Peyer's patch (tissue), 4 donors: ENCODE measurements around the gene ARNT2. TPM values are rescaled to one million over a fixed set of nuclear protein-coding genes. Genes with fewer than 3 reads are reported as not detected.

ENCODE experiments used
- DNase-seq, 3 donors: peaks; one replicate each; pipeline ENCODE4 v3.0.0-alpha.2; 2017 to 2019
- H3K27ac ChIP-seq, 4 donors: fragments of 200-600 bp; sonication (generic); one replicate each; pipeline ENCODE4 v1.5.1; 2016 to 2019
- H3K27me3 ChIP-seq, 2 donors: fragments of 200-600 bp; sonication (generic); one replicate each; pipeline ENCODE4 v1.5.1; 2019
- H3K36me3 ChIP-seq, 3 donors: fragments of 200-600 bp; sonication (generic); one replicate each; pipeline ENCODE4 v1.5.1; 2016 to 2019
- H3K4me1 ChIP-seq, 4 donors: fragments of 200-600 bp; sonication (generic); one replicate each; pipeline ENCODE4 v1.5.1; 2016 to 2019
- H3K4me3 ChIP-seq, 4 donors: fragments of 200-600 bp; sonication (generic); 1 replicate in 3 of 4; 2 replicates in 1 of 4; pipeline ENCODE4 v1.5.1; 2016 to 2019; ENCODE audit warnings: mild to moderate bottlenecking in 1 of 4
- H3K9me3 ChIP-seq, 4 donors: fragments of 200-600 bp; sonication (generic); one replicate each; pipeline ENCODE4 v1.5.1; 2016 to 2019; ENCODE audit warnings: mild to moderate bottlenecking in 1 of 4
- POLR2A ChIP-seq, 2 donors: fragments of 450-650 bp; IDR thresholded peaks; one replicate each; pipeline ENCODE4 v1.5.1; 2017; ENCODE audit warnings: antibody characterized with exemption in 2 of 2, mild to moderate bottlenecking in 2 of 2, moderate library complexity in 2 of 2
- total RNA-seq, 4 donors: library from RNA; depleted of rRNA; stranded (reverse); fragments of >200 nt; gene quantifications; one replicate each; pipeline ENCODE4 v1.1.0, GENCODE V29; 2016
- TF ChIP-seq, protein P1 (sequence below), 6 experiments: fragments of 450-650 bp in 4 of 6; fragments of 200-600 bp in 2 of 6; sonication (generic) in 1 of 6; IDR thresholded peaks; one replicate each; pipeline ENCODE4 v1.5.1; 2017 to 2019; ENCODE audit warnings: antibody characterized with exemption in 6 of 6, mild to moderate bottlenecking in 3 of 6, moderate library complexity in 1 of 6

ARNT2 gene
- total RNA-seq, 4 donors from 2014 or later = 2.5 to 10.3 (median 4.5) TPM

- Histone ChIP-seq H3K27me3 (no peaks in the 10 kb centered on the region), H3K9me3 (no peaks in the 10 kb centered on the region), H3K4me3 (no peak overlapping the region), H3K36me3 (no peaks in the 10 kb centered on the region), H3K27ac (no peak overlapping the region), H3K4me1 (peaks cover 0 to 12% (median 3%) of the 10 kb centered on the region in 4 donors)
- no peak for TF ChIP-seq POLR2A (IDR thresholded peaks at IDR 0.05)
- TF ChIP-seq, protein P1, sequence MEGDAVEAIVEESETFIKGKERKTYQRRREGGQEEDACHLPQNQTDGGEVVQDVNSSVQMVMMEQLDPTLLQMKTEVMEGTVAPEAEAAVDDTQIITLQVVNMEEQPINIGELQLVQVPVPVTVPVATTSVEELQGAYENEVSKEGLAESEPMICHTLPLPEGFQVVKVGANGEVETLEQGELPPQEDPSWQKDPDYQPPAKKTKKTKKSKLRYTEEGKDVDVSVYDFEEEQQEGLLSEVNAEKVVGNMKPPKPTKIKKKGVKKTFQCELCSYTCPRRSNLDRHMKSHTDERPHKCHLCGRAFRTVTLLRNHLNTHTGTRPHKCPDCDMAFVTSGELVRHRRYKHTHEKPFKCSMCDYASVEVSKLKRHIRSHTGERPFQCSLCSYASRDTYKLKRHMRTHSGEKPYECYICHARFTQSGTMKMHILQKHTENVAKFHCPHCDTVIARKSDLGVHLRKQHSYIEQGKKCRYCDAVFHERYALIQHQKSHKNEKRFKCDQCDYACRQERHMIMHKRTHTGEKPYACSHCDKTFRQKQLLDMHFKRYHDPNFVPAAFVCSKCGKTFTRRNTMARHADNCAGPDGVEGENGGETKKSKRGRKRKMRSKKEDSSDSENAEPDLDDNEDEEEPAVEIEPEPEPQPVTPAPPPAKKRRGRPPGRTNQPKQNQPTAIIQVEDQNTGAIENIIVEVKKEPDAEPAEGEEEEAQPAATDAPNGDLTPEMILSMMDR (IDR thresholded peaks at IDR 0.05) = no peak
- DNase-seq = no peak
Measured at GRCh38 chr15:80401456-80401855, 2.7 kb upstream of the ARNT2 start.

GRCh38 chr15:80402339-80402738 is 1.8 kb upstream of the ARNT2 start:
- no peak for TF ChIP-seq POLR2A (IDR thresholded peaks at IDR 0.05)
- TF ChIP-seq, protein P1 (IDR thresholded peaks at IDR 0.05) = no peak
- no peak overlapping the region for H3K27ac ChIP-seq

GRCh38 chr15:80403712-80404056 is 498 bp upstream of the ARNT2 start:
- TF ChIP-seq POLR2A (IDR thresholded peaks at IDR 0.05) = no peak
- TF ChIP-seq, protein P1 (IDR thresholded peaks at IDR 0.05) = no peak
- no peaks in the 10 kb centered on the region for H3K9me3 ChIP-seq
- H3K4me3 ChIP-seq = peak overlapping the region; percentile 32 to 57 (median 44)
- H3K27me3 ChIP-seq = no peaks in the 10 kb centered on the region
- H3K4me1 ChIP-seq = peaks cover 0 to 12% (median 3%) of the 10 kb centered on the region in 4 donors
- H3K27ac ChIP-seq = peak overlapping the region in 2 of 4 donors; percentile 3 to 35
- DNase-seq = no peak
- H3K36me3 ChIP-seq = no peaks in the 10 kb centered on the region

More at GRCh38 chr15:80402339-80402738, 1.8 kb upstream of the ARNT2 start:
- Histone ChIP-seq H3K4me3 (no peak overlapping the region), H3K4me1 (peaks cover 0 to 12% (median 3%) of the 10 kb centered on the region in 4 donors), H3K9me3 (no peaks in the 10 kb centered on the region), H3K36me3 (no peaks in the 10 kb centered on the region), H3K27me3 (no peaks in the 10 kb centered on the region)
- no peak for DNase-seq

DNA sequence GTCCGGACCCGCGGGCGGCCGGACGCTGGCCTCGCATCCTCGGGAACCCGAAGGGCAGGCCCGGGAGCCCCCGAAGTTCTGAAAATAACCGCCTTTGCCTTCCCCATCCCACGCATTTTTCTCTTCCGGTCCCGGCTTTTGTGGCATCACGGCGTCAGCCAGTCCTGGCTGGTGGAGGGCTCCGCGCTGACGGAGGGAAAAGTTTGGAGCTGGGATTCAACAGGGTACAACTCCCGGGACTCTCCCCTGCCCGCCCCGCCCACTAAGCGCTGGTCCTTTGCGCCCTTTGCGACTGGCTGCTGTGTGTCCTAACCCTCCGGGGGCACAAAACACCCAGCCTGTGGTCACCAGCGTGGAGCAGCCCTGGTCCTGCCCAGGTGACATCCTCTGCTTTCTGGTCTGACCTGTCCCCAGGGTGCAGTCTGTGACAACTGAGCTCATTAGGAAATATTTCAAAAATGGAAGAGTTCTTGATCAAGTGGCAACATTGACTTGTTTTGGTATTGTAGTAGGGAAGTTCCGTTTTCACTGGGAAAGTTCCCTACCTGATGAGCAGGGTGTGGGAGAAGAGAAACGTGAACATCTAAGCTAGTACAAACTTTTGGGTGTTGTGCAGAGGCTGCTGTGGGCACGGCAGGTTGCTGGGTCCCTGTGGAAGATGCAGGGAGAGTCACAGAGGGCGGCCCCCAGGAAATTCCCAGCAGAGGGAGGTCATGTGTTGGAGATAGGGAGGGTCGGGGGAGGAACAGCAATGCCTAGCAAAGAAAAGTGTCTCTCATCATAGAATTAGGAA is 775 bp downstream of the ARNT2 start:
- Histone ChIP-seq H3K27ac (peak overlapping the region in 2 of 4 donors; percentile 35 to 58), H3K4me3 (peak overlapping the region; percentile 32 to 57 (median 44))

GRCh38 chr15:80405554-80405850 is 1.3 kb downstream of the ARNT2 start:
- Histone ChIP-seq H3K4me3 (no peak overlapping the region), H3K36me3 (no peaks in the 10 kb centered on the region)

More for the DNA sequence above, 775 bp downstream of the ARNT2 start:
- TF ChIP-seq, protein P1 (IDR thresholded peaks at IDR 0.05) = no peak
- no peak for TF ChIP-seq POLR2A (IDR thresholded peaks at IDR 0.05)
- Histone ChIP-seq H3K36me3 (no peaks in the 10 kb centered on the region), H3K4me1 (peaks cover 0 to 12% (median 3%) of the 10 kb centered on the region in 4 donors), H3K9me3 (no peaks in the 10 kb centered on the region), H3K27me3 (no peaks in the 10 kb centered on the region)
- DNase-seq = no peak

More at GRCh38 chr15:80405554-80405850, 1.3 kb downstream of the ARNT2 start:
- Histone ChIP-seq H3K4me1 (peaks cover 0 to 12% (median 3%) of the 10 kb centered on the region in 4 donors), H3K27ac (no peak overlapping the region), H3K9me3 (no peaks in the 10 kb centered on the region), H3K27me3 (no peaks in the 10 kb centered on the region)
- no peak for TF ChIP-seq POLR2A (IDR thresholded peaks at IDR 0.05)
- TF ChIP-seq, protein P1 (IDR thresholded peaks at IDR 0.05) = no peak
- no peak for DNase-seq
